Heart left ventricle (tissue), 16 donors: ENCODE measurements around the gene IQCH. TPM values are rescaled to one million over a fixed set of nuclear protein-coding genes. Genes with fewer than 3 reads are reported as not detected.

Source experiments
- ATAC-seq, 4 donors: fragments of 200-7000 bp; cut with Tn5 transposase; one replicate each; pipeline ENCODE4 v1.9.1; 2020 to 2022; ENCODE audit warnings: moderate library complexity in 4 of 4, mild to moderate bottlenecking in 3 of 4, moderate number of reproducible peaks in 1 of 4
- DNase-seq, 5 donors: peaks; one replicate each; pipeline ENCODE4 v3.0.0-alpha.2; 2020
- H3K27ac ChIP-seq, 12 donors: fragments of 200-600 bp; sonication (generic) in 4 of 12; one replicate each; pipeline versions ENCODE4 v1.5.0 to v1.8.0; 2016 to 2022; ENCODE audit warnings: mild to moderate bottlenecking in 2 of 12
- H3K27me3 ChIP-seq, 9 donors: fragments of 200-600 bp; sonication (generic) in 2 of 9; one replicate each; pipeline versions ENCODE4 v1.5.1 to v1.8.0; 2016 to 2022; ENCODE audit warnings: mild to moderate bottlenecking in 3 of 9
- H3K36me3 ChIP-seq, 9 donors: fragments of 200-600 bp; sonication (generic) in 2 of 9; one replicate each; pipeline versions ENCODE4 v1.5.0 to v1.8.0; 2018 to 2022; ENCODE audit warnings: mild to moderate bottlenecking in 2 of 9
- H3K4me1 ChIP-seq, 12 donors: fragments of 200-600 bp; sonication (generic) in 4 of 12; one replicate each; pipeline versions ENCODE4 v1.5.0 to v1.8.0; 2016 to 2022; ENCODE audit warnings: mild to moderate bottlenecking in 3 of 12
- H3K4me3 ChIP-seq, 12 donors: fragments of 200-600 bp; sonication (generic) in 4 of 12; one replicate each; pipeline versions ENCODE4 v1.5.0 to v1.8.0; 2017 to 2022; ENCODE audit warnings: mild to moderate bottlenecking in 9 of 12, moderate library complexity in 4 of 12
- H3K9me3 ChIP-seq, 12 donors: fragments of 200-600 bp; sonication (generic) in 4 of 12; one replicate each; pipeline versions ENCODE4 v1.5.0 to v1.8.0; 2016 to 2022; ENCODE audit warnings: mild to moderate bottlenecking in 1 of 12
- POLR2A ChIP-seq, 2 donors: fragments of 450-650 bp; IDR thresholded peaks; one replicate each; pipeline ENCODE4 v1.6.1; 2017; ENCODE audit warnings: antibody characterized with exemption in 2 of 2, mild to moderate bottlenecking in 2 of 2, moderate library complexity in 2 of 2
- WGBS, 4 donors: extraction: QIAGEN DNeasy Blood & Tissue Kit in 2 of 4; methylation state at CpG; one replicate each; pipeline versions ENCODE4 v1.1.5 to v1.1.7; 2013 to 2018; 5-methylcytosine and 5-hydroxymethylcytosine counted together
- intact Hi-C, 10 donors: fragments of 100-400 bp; cut with DNase I; formaldehyde crosslinking; loops; one replicate each; pipeline versions ENCODE4 v1.11.1 to v1.14.2; 2022
- polyA plus RNA-seq, 2 donors: library from polyadenylated mRNA; stranded (reverse); fragments of 200-250 nt; gene quantifications; one replicate each; pipeline ENCODE4 v1.2.3, GENCODE V29; 2013
- total RNA-seq, 9 donors: library from RNA; depleted of rRNA in 2 of 9; stranded (reverse); fragments of >200 nt in 2 of 9; fragmentation: NEBNext Ultra II Directional in 3 of 9; extraction: Animal tissue kit (Norgen Biotek cat#: 25700) in 3 of 9; gene quantifications; one replicate each; pipeline versions ENCODE4 v1.1.0 to v1.2.4, GENCODE V29; 2016 to 2023
- TF ChIP-seq, protein P1 (sequence below), 12 donors: fragments of 200-600 bp; sonication (generic) in 4 of 12; IDR thresholded peaks; one replicate each; pipeline versions ENCODE4 v1.5.0 to v1.8.0; 2018 to 2022; ENCODE audit warnings: antibody characterized with exemption in 12 of 12, mild to moderate bottlenecking in 5 of 12
- donor health status: ischemic (EF 13 %, LVEDD 7.1; RV severe dilation, severe dysfunction).
- donor health status: healthy with polysubstance abuse.
- donor health status: DM: no; HTN: yes; CAD: no.
- donor health status: DM: no; HTN: no; CAD: no.
- donor health status: ischemic (EF 25% LVEDD 6.9; RV normal size, moderate dysfunction).
- donor health status: ischemic (EF 25% LVEDD 5.7; RV mildly dilated, moderate dysfunction).
- donor health status: healthy.
- donor health status: DM: yes; HTN: yes; CAD: no.
- donor health status: ischemic (EF 35%, LVEDD 5.7; RV mildly dilated, moderate dysfunction).
- donor health status: nonischemic (EF 11% LVEDD 7.7; RV severe dilation, severe dysfunction).
- donor health status: DM: yes; HTN: yes; CAD: no.
- donor health status: PGD.
- donor health status: ischemic (EF 29% LVEDD 5.4; RV normal size, mild dysfunction).
- donor health status: nonischemic (EF 23%, LVEDD 6.1; RV moderate dilation, normal function).

IQCH gene
- total and polyA plus RNA-seq, 11 donors: 0.11 to 3.3 (median 1.4) TPM

DNA sequence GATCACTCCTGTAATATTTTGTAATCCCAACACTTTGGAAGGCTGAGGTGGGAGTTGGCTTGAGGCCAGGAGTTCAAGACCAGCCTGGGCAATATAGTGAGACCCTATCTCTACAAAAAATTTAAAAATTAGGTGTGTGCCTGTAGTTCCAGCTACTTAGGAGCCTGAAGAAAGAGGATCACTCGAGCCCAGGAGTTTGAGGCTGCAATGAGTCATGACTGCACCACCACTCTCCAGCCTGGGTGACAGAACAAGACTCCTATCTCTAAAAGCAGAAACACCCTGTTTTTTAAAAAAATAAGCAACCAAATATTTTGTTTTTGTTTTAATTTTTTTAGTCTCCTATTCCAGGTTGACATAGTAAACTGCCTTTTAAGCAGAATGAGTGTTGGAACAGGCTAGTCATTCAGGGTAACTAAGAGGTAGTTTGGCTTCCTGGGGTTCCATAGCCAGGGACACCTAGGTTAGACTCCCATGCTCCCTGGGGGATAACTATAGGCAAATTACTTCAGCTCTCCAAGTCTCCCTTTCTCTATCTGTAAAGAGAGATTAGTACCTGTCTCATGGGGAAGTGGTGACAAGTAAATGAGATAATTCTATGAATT lies 151.8 kb downstream of the IQCH start:
- WGBS, 4 donors: 71 to 87% (median 80%) methylated on average over 1 of the region's 1 CpG
- intact Hi-C loops: no loop called here
- Histone ChIP-seq H3K4me1 (no peaks in the 10 kb centered on the region), H3K4me3 (no peak overlapping the region), H3K27ac (no peak overlapping the region), H3K27me3 (no peaks in the 10 kb centered on the region), H3K9me3 (no peaks in the 10 kb centered on the region), H3K36me3 (no peaks in the 10 kb centered on the region)
- TF ChIP-seq, protein P1, sequence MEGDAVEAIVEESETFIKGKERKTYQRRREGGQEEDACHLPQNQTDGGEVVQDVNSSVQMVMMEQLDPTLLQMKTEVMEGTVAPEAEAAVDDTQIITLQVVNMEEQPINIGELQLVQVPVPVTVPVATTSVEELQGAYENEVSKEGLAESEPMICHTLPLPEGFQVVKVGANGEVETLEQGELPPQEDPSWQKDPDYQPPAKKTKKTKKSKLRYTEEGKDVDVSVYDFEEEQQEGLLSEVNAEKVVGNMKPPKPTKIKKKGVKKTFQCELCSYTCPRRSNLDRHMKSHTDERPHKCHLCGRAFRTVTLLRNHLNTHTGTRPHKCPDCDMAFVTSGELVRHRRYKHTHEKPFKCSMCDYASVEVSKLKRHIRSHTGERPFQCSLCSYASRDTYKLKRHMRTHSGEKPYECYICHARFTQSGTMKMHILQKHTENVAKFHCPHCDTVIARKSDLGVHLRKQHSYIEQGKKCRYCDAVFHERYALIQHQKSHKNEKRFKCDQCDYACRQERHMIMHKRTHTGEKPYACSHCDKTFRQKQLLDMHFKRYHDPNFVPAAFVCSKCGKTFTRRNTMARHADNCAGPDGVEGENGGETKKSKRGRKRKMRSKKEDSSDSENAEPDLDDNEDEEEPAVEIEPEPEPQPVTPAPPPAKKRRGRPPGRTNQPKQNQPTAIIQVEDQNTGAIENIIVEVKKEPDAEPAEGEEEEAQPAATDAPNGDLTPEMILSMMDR (IDR thresholded peaks at IDR 0.05): no peak
- TF ChIP-seq POLR2A (IDR thresholded peaks at IDR 0.05): no peak
- ATAC-seq: no peak
- no peak for DNase-seq

DNA sequence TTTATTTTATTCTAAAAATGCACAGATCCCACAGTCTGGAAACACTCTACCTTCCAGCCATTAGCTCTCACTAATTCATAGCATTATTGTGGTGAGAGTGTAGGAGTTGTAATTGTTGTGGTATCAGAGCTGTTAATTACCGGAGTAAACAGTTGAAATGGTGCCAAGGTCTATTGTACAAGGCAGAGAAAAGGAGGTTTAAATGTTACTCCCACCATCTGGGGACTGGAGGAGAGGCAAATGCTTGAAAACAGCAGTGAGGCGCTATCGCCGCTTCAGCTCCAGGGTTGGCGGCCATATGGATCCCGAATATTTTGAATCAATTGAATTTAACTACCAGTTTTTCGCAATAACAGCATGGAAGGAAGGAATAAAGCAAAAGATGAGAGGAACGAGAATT lies 153.2 kb downstream of the IQCH start:
- 85 to 94% (median 91%) methylated on average over 8 of the region's 8 CpGs for WGBS, 4 donors
- intact Hi-C loops: no loop called here
- ATAC-seq: no peak
- H3K4me3 ChIP-seq: no peak overlapping the region
- H3K27me3 ChIP-seq: no peaks in the 10 kb centered on the region
- H3K4me1 ChIP-seq: no peaks in the 10 kb centered on the region
- no peaks in the 10 kb centered on the region for H3K36me3 ChIP-seq
- TF ChIP-seq, protein P1 (IDR thresholded peaks at IDR 0.05): no peak
- no peak for TF ChIP-seq POLR2A (IDR thresholded peaks at IDR 0.05)
- H3K27ac ChIP-seq: no peak overlapping the region
- no peaks in the 10 kb centered on the region for H3K9me3 ChIP-seq
- no peak for DNase-seq

DNA sequence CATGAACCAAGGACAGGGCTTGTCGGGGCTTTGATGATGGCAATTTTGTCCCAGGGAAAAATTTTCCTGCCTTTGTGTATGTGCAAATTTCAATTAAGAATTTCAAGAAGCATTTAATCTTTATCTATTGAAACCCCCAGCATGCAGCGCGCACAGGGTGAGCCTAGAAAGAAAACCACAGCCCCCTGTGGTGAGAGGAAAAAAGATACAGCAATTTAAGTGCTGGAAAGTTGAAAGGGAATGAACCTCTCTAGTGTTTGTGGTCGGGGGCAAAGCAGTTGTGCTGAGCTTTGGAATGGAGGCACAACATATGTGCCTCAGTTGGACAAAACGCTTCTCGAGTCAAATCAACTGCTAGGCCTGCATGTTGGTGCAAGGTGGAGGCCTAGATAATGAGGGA lies 154.6 kb downstream of the IQCH start:
- intact Hi-C loops: no loop called here
- WGBS, 4 donors: 85 to 94% (median 91%) methylated on average over 6 of the region's 6 CpGs
- ATAC-seq (no peak), DNase-seq (no peak)
- Histone ChIP-seq H3K27me3 (no peaks in the 10 kb centered on the region), H3K36me3 (no peaks in the 10 kb centered on the region), H3K4me3 (no peak overlapping the region), H3K9me3 (no peaks in the 10 kb centered on the region), H3K27ac (no peak overlapping the region), H3K4me1 (peaks cover 0 to 7% (median 0%) of the 10 kb centered on the region in 12 donors)
- TF ChIP-seq, protein P1 (IDR thresholded peaks at IDR 0.05): no peak
- no peak for TF ChIP-seq POLR2A (IDR thresholded peaks at IDR 0.05)

DNA sequence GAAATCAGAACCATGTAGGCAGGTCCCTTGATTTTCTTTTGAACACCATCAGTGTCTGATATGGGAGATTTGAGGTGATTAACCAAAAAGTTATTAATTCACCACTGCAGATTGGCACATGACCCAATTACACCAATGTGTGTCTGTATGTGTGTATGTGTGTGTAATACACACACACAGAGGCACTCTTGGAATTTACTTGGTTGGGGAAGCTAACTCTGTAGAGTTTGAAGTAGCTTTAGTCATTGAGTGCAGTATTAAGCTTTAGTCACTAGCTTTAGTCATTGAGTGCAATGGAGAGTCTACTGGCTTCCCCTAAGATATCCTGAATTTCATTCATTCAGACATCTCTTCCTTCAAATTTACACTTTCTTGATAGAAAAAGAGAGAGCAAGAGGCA lies 156.9 kb downstream of the IQCH start:
- no peaks in the 10 kb centered on the region for H3K36me3 ChIP-seq
- H3K27me3 ChIP-seq: no peaks in the 10 kb centered on the region
- peaks cover 0 to 8% (median 0%) of the 10 kb centered on the region in 12 donors for H3K4me1 ChIP-seq
- intact Hi-C loops: no loop called here
- TF ChIP-seq, protein P1 (IDR thresholded peaks at IDR 0.05): no peak
- TF ChIP-seq POLR2A (IDR thresholded peaks at IDR 0.05): no peak
- DNase-seq: no peak
- no peak overlapping the region for H3K27ac ChIP-seq
- H3K4me3 ChIP-seq: no peak overlapping the region
- no peak for ATAC-seq
- no peaks in the 10 kb centered on the region for H3K9me3 ChIP-seq
